ENCODE results near the gene RBM34. TPM values are rescaled to one million over a fixed set of nuclear protein-coding genes. Genes with fewer than 3 reads are reported as not detected.
"Not testable (repeated sequence)": the region's sequence is repeated elsewhere in the genome, so short reads cannot be mapped to it uniquely, and the experiment has no call there.

The RBM34 gene
- total and polyA plus RNA-seq, 5 experiments from 2014 or later, result 66.1 to 164 (median 92.1) TPM

DNA sequence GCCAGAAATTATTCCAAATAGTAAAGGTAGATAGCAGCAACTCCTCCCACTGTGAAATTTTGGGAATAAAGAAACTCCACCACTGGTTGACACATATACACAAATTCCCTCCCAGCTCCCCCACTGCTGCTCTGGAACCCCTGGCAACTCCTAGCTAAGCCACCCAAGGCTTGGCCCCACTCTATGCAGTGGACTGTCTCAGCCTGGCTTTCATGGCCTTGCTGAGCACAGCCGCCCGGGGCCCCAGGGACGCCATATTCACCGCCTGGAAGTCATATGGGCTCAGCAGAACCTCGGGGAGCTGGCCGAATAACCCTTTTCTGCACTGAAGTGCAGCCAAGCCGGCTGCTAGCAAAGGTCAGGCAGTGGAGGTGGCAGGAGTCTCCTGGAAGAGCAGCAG is 15.4 kb upstream of the RBM34 start:
- no peak overlapping the region for H3K27ac Mint-ChIP-seq

DNA sequence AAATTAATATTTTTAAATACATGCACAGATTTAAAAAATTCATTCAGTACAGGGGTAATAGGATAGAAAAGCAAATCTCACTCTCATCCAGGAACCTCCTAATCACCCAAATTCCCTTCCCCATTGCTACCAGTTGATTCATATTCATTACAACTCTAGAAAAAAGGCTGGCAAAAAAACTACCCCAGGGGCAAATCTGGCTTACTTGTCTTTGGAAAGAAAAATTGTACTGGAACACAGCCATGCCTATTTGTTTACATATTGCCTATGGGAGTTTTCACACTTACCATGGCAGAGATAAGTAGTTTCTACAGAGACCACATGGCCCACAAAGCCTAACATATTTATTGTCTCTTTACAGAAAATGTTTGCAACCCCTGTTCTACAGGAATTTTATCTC is 8.9 kb upstream of the RBM34 start:
- Mint-ChIP-seq H3K9me3 (no peaks in the 10 kb centered on the region), H3K27me3 (no peaks in the 10 kb centered on the region), H3K4me1 (no peaks in the 10 kb centered on the region), H3K36me3 (peaks cover 0 to 73% (median 9%) of the 10 kb centered on the region in 3 donors), H3K4me3 (no peak overlapping the region), H3K27ac (peak overlapping the region in 1 of 10 donors; percentile 31)
- POLR2A ChIA-PET, result interaction anchor here (0.7 kb wide), 1 partner anchor 132 kb away, joined by 3 read pairs; no protein-coding TSS in a partner anchor
- ATAC-seq (no peak), DNase-seq (no peak)

More for the DNA sequence above, 15.4 kb upstream of the RBM34 start:
- no peak for DNase-seq
- Mint-ChIP-seq H3K4me3 (no peak overlapping the region), H3K4me1 (peaks cover 0 to 2% (median 0%) of the 10 kb centered on the region in 4 donors), H3K36me3 (peaks cover 0 to 78% (median 20%) of the 10 kb centered on the region in 3 donors), H3K27me3 (no peaks in the 10 kb centered on the region), H3K9me3 (no peaks in the 10 kb centered on the region)
- POLR2A ChIA-PET, result interaction anchor here (0.7 kb wide), 1 partner anchor 112 kb away, joined by 8 read pairs; no protein-coding TSS in a partner anchor
- ATAC-seq, result no peak

DNA sequence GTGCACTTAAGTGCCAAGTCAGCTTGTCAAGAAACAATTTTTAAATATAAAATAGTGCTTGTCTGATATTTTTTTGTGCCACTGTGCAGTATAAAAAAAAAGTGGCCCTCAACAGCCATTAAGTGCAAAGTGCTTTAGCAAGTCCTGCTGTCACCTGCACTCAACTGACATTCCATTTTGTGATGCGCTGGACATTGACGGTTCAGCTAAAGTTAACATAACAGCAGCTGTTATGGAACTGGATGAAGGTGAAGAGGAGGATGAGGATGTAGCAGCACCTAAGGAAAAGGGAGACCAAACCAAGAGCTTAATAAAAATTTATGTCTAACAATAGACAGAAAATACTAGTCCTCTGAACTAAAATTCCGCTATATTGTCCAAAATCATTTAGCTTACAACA is 7.3 kb upstream of the RBM34 start:
- no peak overlapping the region for H3K4me3 Mint-ChIP-seq
- H3K9me3 Mint-ChIP-seq, result peaks cover 0 to 2% (median 0%) of the 10 kb centered on the region in 9 donors
- no peak for ATAC-seq
- H3K36me3 Mint-ChIP-seq, result peaks cover 0 to 61% (median 8%) of the 10 kb centered on the region in 3 donors
- no peak for DNase-seq
- H3K27ac Mint-ChIP-seq, result peak overlapping the region in 4 of 10 donors; percentile 29 to 68 (median 52)
- POLR2A ChIA-PET, result interaction anchor here (0.6 to 1.2 kb wide), 2 partner anchors 9 to 120 kb away, joined by 3 to 4 read pairs; no protein-coding TSS in a partner anchor
- H3K4me1 Mint-ChIP-seq, result no peaks in the 10 kb centered on the region
- H3K27me3 Mint-ChIP-seq, result no peaks in the 10 kb centered on the region

DNA sequence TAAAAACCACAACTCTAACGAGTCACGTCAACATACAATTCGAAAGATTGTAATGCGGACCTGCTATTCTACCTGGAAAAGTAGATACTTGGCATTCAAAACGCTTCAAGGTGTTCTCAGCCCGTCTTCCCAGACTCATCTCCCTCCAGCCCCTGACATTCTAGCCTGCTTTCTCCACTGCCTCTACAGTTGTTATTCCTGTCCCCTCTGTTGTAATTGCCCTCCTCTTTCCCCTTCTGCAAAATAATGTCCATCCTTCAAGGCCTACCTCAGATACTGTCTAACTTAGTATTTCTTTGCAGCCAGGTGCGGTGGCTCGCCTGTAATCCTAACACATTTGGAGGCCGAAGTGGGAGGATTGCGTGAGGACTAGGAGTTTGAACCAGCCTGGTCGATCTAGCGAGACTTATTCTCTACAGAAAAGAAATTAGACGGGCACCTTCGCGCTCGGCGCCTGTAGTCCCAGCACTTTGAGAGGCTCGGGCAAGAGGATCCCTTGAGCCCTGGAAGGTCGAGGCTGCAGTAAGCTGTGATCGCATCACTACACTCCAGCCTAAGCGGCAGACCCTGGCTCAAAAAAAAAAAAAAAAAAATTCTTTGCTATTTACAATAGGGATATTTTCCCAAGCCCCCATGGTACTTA is 756 bp upstream of the RBM34 start:
- Mint-ChIP-seq H3K4me1 (peaks cover 6 to 25% (median 18%) of the 10 kb centered on the region in 4 donors), H3K27me3 (no peaks in the 10 kb centered on the region), H3K4me3 (peak overlapping the region in 9 of 10 donors; percentile 86 to 100 (median 98)), H3K9me3 (peaks cover 0 to 2% (median 0%) of the 10 kb centered on the region in 9 donors), H3K27ac (peak overlapping the region; percentile 95 to 100 (median 99)), H3K36me3 (peaks cover 5 to 18% (median 6%) of the 10 kb centered on the region in 3 donors)
- DNase-seq, result no peak
- POLR2A ChIA-PET, result interaction anchor here (0.6 to 1.4 kb wide), 12 partner anchors 19 to 550 kb away, joined by 3 to 24 read pairs (median 4); partner anchors contain the start of genes ARID4B, GGPS1 and TOMM20
- ATAC-seq, result no peak

DNA sequence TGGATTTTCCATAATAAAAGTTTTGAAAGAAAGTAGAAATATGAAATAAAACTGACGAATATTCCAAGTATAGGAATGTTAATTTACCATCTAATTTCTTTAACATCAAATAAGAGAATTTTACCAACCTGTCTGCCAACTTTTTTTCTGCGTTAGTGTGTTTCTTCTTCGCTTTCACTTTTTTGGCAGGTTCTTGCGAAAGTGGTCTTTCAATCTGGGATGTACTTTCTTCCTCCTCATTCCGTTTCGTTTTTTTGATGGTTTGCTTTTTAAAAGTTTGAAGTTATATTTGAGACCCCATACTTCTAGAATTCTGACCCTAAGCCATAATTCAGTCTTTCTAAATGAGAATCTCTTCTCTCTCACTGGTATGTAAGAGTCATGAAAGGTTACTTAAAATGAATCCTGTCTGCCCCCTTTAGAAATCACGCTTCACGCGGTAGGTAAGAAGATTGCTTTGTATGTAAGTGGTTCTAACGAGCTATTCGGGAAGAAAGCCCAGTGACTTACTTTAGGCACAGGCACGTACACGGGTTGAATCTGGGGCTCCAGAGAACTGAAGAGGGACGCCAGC is 580 bp downstream of the RBM34 start:
- H3K9me3 Mint-ChIP-seq, result peaks cover 0 to 2% (median 0%) of the 10 kb centered on the region in 9 donors
- POLR2A ChIA-PET, result interaction anchor here (0.8 to 1.4 kb wide), 17 partner anchors 14 to 787 kb away, joined by 3 to 24 read pairs (median 4); partner anchors contain the start of genes ARID4B, B3GALNT2, COA6 and GGPS1
- H3K27me3 Mint-ChIP-seq, result no peaks in the 10 kb centered on the region
- DNase-seq (peak in 6 of 10 donors; percentile 5 to 79 (median 46)), ATAC-seq (peak; percentile 65 to 72)
- H3K36me3 Mint-ChIP-seq, result peaks cover 5 to 16% (median 6%) of the 10 kb centered on the region in 3 donors
- peak overlapping the region in 9 of 10 donors; percentile 86 to 100 (median 98) for H3K4me3 Mint-ChIP-seq
- peak overlapping the region; percentile 95 to 100 (median 99) for H3K27ac Mint-ChIP-seq
- H3K4me1 Mint-ChIP-seq, result peaks cover 6 to 25% (median 18%) of the 10 kb centered on the region in 4 donors

DNA sequence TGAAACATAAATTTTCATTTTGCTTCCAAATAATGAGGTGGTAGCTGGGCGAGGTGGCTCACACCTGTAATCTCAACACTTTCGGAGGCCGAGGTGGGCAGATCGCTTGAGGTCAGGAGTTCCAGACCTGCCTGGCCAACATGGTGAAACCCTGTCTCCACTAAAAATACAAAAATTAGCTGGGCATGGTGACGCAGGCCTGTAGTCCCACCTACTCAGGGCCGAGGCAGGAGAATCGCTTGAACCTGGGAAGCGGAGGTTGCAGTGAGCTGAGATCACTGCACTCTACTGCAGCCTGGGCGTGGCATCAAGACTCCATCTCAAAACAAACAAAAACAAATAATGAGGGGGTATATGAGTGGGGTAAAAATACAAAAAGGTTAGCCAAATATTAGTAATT is 1.1 kb downstream of the RBM34 start:
- not testable (repeated sequence) for ATAC-seq, H3K27me3 Mint-ChIP-seq, H3K9me3 Mint-ChIP-seq, DNase-seq
- peak overlapping the region; percentile 32 to 100 (median 97) for H3K27ac Mint-ChIP-seq
- H3K36me3 Mint-ChIP-seq, result peaks cover 6 to 21% (median 6%) of the 10 kb centered on the region in 3 donors
- H3K4me1 Mint-ChIP-seq, result peaks cover 6 to 26% (median 19%) of the 10 kb centered on the region in 4 donors
- POLR2A ChIA-PET, result interaction anchor here (0.7 to 2.6 kb wide), 6 partner anchors 9 to 907 kb away, joined by 3 to 14 read pairs (median 4); partner anchors contain the start of gene TOMM20
- H3K4me3 Mint-ChIP-seq, result peak overlapping the region in 9 of 10 donors; percentile 86 to 100 (median 98)

DNA sequence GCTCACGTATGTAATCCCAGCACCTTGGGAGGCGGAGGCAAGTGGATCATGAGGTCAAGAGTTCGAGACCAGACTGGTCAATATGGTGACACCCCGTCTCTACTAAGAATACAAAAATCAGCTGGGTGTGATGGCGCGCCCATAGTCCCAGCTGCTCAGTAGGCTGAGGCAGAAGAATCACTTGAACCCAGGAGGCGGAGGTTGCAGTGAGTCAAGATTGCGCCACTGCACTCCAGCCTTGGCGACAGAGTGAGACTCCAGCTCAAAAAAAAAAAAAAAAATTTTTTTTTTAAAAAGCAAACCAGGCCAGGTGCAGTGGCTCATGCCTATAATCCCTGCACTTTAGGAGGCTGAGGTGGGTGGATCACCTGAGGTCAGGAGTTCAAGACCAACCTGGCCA is 1.8 kb downstream of the RBM34 start:
- DNase-seq, H3K9me3 Mint-ChIP-seq, H3K27me3 Mint-ChIP-seq, ATAC-seq: not testable (repeated sequence)
- Mint-ChIP-seq H3K4me1 (peaks cover 9 to 33% (median 25%) of the 10 kb centered on the region in 4 donors), H3K4me3 (peak overlapping the region in 9 of 10 donors; percentile 42 to 100 (median 97)), H3K27ac (peak overlapping the region in 6 of 10 donors; percentile 11 to 95 (median 68)), H3K36me3 (peaks cover 6 to 28% (median 12%) of the 10 kb centered on the region in 3 donors)
- POLR2A ChIA-PET, result interaction anchor here (0.7 to 2.6 kb wide), 3 partner anchors 9 to 907 kb away, joined by 3 to 14 read pairs (median 4); partner anchors contain the start of gene TOMM20

DNA sequence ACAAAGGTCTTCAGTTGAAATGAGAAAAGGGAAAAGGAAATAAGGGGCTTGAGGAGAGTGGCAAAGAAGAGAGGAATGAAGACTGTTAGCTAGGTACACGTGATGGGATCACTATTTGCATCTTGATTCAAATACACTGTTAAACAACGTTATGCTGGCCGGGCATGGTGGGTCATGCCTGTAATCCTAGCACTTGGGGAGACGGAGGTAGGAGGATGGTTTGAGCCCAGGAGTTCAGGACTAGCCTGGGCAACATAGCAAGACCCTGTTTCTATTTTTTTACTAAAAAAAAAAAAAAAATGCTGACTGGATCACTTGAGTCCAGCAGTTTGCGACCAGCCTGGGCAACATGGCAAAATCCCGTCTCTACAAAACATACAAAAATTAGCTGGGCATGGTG is 2.4 kb downstream of the RBM34 start:
- POLR2A ChIA-PET, result interaction anchor here (0.6 to 2.6 kb wide), 5 partner anchors 10 to 69 kb away, joined by 4 to 14 read pairs (median 5); partner anchors contain the start of gene TOMM20
- H3K4me3 Mint-ChIP-seq, result peak overlapping the region in 6 of 10 donors; percentile 39 to 98 (median 44)
- H3K27ac Mint-ChIP-seq, result peak overlapping the region in 4 of 10 donors; percentile 11 to 76 (median 58)

DNA sequence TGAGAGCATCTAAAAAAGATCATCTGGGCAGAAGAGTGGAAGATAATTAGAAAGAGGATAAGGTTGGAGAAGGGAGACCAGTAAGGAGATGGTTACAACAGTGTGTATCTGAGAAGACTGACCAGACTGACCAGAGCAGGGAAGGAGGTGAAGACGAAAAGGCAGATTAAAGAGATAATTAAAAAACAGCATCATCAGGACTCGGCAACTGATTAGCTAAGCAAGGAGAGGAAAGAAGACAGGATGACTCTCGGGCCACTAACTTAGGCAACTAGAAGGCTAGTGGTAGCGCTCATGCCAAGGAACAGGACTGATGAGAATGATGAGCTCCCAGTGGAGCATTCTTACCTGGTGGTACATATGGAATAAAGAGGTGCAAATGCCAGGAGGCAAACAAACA is 3.9 kb downstream of the RBM34 start:
- POLR2A ChIA-PET, result interaction anchor here (1.1 to 1.8 kb wide), 3 partner anchors 10 to 16 kb away, joined by 3 to 5 read pairs (median 4); no protein-coding TSS in a partner anchor
- peaks cover 6 to 47% (median 19%) of the 10 kb centered on the region in 3 donors for H3K36me3 Mint-ChIP-seq
- H3K27ac Mint-ChIP-seq, result no peak overlapping the region
- peaks cover 12 to 43% (median 33%) of the 10 kb centered on the region in 4 donors for H3K4me1 Mint-ChIP-seq
- no peaks in the 10 kb centered on the region for H3K27me3 Mint-ChIP-seq
- no peak for DNase-seq
- no peak overlapping the region for H3K4me3 Mint-ChIP-seq
- ATAC-seq, result no peak
- no peaks in the 10 kb centered on the region for H3K9me3 Mint-ChIP-seq

More for the DNA sequence above, 2.4 kb downstream of the RBM34 start:
- Mint-ChIP-seq H3K27me3 (no peaks in the 10 kb centered on the region), H3K36me3 (peaks cover 6 to 33% (median 13%) of the 10 kb centered on the region in 3 donors), H3K9me3 (no peaks in the 10 kb centered on the region), H3K4me1 (peaks cover 11 to 36% (median 31%) of the 10 kb centered on the region in 4 donors)
- ATAC-seq (no peak), DNase-seq (no peak)

DNA sequence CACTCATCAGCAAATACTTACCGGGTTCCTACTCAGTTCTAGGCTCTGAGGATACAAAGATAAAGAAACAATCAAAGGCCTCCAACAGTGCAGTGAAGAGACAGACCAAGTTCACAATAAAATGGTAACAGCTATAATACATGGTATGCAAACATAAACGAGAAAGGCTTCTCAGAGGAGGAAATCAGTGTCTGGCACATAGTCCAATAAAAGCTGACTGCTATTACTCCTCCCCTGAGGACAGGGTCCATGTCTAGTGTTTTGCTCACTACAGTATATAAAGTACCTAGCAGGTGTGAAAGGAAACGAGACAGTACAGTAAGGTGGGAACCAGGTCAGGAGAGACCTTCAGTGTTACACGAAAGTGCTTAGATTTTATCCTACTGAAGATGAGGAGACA is 4.3 kb downstream of the RBM34 start:
- DNase-seq, result no peak
- H3K4me3 Mint-ChIP-seq, result no peak overlapping the region

DNA sequence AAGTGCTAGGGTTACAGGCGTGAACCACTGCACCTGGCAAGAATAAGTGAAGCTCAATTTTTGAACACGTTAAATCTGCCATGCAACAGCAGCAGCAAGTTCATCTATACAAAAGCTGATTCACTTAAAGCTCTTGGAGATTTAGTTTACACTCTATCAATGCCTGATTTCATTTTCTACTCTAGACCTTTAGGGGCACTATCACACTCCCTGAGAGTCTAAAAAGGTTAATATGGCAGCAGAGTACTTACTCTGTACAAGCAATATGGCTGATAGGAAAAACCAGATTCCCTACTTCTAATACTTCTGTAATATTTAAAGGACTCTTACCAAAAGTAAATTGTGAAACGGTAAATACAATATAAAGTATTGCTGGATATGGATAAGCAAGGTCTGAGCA is 4.8 kb downstream of the RBM34 start:
- Mint-ChIP-seq H3K27me3 (no peaks in the 10 kb centered on the region), H3K36me3 (peaks cover 6 to 54% (median 21%) of the 10 kb centered on the region in 3 donors), H3K4me1 (peaks cover 10 to 42% (median 30%) of the 10 kb centered on the region in 4 donors), H3K9me3 (no peaks in the 10 kb centered on the region), H3K27ac (peak overlapping the region in 1 of 10 donors; percentile 8), H3K4me3 (no peak overlapping the region)
- POLR2A ChIA-PET, result interaction anchor here (0.6 to 0.7 kb wide), 2 partner anchors 259 to 710 kb away, joined by 3 to 4 read pairs; no protein-coding TSS in a partner anchor
- ATAC-seq (no peak), DNase-seq (no peak)

More for the DNA sequence above, 4.3 kb downstream of the RBM34 start:
- Mint-ChIP-seq H3K4me1 (peaks cover 11 to 43% (median 30%) of the 10 kb centered on the region in 4 donors), H3K36me3 (peaks cover 6 to 50% (median 19%) of the 10 kb centered on the region in 3 donors), H3K27me3 (no peaks in the 10 kb centered on the region), H3K27ac (no peak overlapping the region), H3K9me3 (no peaks in the 10 kb centered on the region)
- ATAC-seq, result no peak
- POLR2A ChIA-PET, result interaction anchor here (0.6 to 1.8 kb wide), 3 partner anchors 12 to 258 kb away, joined by 3 to 5 read pairs (median 3); no protein-coding TSS in a partner anchor

DNA sequence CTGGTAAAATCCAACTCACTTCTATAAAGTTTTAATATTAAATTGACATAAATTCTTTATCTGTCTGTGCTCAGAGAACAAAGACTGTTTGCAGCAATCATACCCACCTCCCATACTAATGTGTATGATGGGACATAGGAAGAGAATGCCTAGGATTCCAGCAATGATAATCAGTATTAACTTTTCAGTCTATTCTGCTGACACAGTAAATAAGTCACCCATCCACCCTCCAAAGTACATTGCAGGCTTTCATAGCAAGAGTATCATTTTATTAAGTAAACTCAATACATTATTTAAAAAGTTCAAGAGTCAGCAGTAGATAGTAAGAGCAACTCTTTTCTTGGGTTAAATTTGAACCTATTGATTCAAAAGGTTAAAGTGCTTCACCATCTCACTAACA is 8.8 kb downstream of the RBM34 start:
- no peak for ATAC-seq
- Mint-ChIP-seq H3K27ac (no peak overlapping the region), H3K9me3 (no peaks in the 10 kb centered on the region), H3K4me1 (peaks cover 16 to 41% (median 32%) of the 10 kb centered on the region in 4 donors), H3K27me3 (no peaks in the 10 kb centered on the region), H3K36me3 (peaks cover 0 to 79% (median 20%) of the 10 kb centered on the region in 3 donors), H3K4me3 (no peak overlapping the region)
- POLR2A ChIA-PET, result interaction anchor here (0.7 kb wide), 1 partner anchor 9 kb away, joined by 3 read pairs; no protein-coding TSS in a partner anchor
- DNase-seq, result no peak
